ENCODE data around the gene ERP27. TPM values are rescaled to one million over a fixed set of nuclear protein-coding genes. Genes with fewer than 3 reads are reported as not detected.

ERP27 gene
- polyA plus RNA-seq, 1 donor: 0.32 TPM

DNA sequence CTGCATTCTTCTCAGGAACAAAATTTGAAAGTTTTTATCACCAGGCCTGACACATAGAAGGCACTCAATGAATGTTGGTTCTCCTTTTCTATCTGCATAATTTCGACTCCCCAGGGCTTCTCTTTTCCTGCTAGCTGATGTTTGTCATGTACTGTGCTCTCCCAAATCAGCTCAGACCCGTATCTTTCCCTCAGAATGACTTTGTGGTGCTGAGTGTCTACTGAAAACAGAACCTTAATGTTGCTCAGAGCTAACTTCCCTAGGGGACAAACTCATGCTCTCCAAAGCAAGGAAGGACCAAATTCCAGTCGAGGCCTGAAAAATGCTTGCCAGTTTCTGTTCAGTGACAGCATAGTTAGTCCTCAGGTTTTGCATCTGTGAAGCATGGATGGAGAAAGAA lies 21.1 kb upstream of the ERP27 start:
- no peak for DNase-seq

DNA sequence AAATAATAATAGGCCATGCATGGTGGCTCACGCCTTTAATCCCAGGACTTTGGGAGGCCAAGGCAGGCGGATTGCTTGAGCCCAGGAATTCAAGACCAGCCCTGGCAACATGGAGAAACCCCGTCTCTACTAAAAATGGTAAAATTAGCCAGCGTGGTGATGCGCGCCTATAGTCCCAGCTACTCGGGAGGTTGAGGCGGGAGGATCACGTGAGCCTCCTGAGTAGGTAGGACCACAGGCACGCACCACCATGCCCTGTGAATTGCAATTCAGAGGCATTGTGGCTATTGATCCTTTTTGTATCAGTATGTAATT lies 20.7 kb upstream of the ERP27 start:
- DNase-seq: no peak

DNA sequence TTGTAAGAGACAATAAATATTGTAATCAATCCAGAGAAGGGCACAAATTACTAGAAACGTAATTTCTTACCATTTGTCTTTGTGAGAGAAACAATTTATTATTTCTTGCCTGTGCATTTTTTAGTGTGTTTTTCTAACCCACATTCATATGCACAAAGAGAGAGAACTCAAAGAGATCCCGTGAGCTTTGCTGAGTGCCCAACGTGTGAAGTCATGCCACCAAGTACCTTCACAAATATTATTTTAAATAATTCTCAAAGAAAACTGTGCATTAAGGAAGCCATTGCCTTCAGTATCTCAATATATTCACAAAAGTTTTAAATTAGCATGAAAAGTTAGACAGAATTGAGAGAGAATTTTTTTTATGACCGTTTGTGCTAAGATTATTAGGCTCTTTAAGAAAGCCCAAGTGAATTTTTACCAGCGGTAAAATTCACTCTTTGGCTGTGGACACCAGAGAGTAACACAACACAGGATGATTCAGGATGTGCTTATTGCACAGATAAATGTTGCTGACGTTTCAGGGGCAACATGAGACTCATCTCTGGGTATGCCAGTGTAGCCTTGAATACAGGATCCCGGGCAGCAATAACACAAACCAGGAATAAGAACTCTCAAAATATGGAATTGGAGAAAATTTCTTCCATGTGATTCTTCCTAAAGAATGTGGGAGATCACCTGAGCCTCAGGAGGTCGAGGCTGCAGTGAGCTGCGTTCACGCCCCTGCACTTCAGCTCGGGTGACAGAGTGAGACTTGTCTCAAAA lies 20.2 kb upstream of the ERP27 start:
- no peak for DNase-seq

DNA sequence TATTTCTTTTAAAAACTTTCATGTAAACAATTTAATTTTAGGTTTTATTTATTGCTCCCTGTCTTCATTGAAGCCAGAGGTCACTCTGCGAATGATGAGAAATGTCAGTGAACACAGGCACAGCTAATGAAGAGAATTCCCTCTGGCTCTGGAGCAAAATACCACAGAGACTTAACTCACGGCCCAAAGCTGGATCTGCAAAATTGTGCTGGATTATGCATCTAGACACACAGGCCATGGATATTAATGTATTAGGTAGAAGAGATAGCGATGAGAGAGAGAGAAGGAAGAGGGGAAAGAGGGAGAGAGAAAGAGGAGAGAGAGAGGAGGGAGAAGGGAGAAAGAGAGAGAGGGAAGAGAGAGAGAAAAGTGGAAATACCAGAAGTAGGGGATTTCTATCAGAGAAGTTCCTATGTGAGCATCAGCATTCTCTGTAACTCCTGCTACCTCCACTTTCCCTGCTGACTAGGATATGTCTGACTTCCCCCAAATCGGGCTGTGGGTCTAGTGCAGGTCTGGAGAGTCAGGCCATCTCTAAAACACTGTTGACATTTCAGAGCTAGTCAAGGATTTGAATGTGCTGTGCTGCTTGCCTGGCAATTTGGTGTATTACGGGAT lies 19.3 kb upstream of the ERP27 start:
- no peak for DNase-seq

DNA sequence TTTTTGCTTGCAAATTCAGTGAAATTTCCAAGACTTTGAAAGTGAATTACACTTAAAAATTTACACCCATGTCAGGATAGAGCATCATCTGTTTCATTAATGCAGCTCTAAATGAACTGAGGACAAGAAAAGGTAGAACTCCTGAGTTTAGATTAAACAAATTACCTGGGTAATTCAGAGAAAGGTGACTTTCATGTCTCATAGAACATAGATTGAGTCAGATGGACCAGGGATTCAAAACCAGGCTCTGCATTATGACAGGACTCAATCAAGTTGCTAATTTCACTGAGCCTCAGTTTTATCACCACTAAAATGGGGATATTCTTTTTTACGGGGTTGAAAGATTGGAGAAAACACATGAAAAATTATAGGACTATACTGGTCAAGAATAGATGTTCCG lies 18.6 kb upstream of the ERP27 start:
- DNase-seq: no peak

DNA sequence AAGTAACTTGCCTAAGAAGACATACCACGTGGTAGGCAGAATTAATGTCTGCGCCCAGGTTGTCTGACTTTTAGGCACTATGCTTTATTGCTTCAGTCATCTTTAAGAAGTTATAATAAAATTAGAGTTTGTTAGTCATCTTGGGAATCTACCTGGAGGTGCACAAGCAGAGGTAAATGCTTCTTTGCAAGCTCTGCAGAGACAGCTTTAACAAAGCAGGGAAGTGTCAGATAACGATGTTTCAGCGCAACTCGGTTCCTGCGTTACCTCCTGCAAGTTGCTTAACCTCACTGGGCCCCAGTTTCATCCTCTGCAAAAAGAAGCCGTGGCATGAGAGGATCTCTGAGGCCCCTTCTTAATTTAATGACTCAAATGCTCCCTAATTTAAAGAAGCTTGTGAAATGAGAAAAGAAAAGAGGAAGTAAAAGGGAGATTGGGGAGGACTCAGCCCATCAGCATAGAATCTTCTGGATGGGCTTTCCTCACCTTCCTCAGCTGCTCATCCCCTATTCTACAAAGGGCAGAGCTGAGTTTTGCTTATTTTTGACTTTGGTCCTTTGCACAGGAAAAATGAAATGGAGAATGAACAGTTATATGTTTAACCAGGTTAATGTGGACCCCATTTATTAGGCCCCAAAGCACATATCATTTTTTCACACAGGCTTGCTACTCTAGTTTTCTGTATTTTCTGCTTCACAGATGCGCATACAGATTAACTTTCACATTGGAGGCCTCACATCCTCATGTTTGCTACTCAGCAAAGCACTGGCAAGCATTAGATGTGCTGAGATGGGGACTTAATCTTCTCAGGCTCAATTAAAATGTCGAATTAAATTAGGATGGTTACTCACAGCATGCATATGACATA lies 17.9 kb upstream of the ERP27 start:
- DNase-seq: no peak

DNA sequence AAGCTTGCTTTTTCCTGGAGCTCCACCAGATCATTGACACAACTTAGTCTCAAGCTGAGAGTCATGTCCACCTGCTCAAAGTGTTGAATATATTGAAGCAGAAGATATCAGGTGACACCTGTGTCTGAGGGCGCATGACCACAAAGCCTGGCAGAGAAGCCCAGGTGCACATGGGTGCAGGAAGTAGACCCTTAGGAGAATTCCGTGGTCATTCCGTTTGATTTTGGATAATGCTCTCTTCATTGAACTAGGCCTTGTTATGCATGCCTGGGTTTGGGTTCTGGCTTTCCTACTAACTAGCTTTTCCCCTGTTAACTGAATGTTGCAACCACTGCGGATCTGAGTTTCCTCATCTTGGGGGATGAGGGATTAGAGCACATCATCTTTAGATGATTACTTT lies 15.9 kb upstream of the ERP27 start:
- DNase-seq: no peak

DNA sequence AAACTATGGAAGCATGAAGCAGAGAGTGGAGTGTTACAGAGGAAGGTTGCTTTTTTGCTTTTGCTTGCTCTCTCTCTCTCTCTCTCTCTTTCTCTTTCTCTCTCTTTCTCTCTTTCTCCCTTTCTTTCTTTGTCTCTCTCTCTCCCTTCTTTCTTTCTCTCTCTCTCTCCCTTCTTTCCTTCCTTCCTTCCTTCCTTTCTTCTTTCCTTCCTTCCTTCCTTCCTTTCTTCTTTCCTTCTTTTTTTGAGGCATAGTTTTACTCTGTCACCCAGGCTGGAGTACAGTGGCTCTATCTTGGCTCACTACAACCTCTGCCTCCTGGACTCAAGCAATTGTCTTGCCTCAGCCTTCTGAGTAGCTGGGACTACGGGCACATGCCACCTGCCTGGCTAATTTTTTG lies 15.4 kb upstream of the ERP27 start:
- DNase-seq: no peak

DNA sequence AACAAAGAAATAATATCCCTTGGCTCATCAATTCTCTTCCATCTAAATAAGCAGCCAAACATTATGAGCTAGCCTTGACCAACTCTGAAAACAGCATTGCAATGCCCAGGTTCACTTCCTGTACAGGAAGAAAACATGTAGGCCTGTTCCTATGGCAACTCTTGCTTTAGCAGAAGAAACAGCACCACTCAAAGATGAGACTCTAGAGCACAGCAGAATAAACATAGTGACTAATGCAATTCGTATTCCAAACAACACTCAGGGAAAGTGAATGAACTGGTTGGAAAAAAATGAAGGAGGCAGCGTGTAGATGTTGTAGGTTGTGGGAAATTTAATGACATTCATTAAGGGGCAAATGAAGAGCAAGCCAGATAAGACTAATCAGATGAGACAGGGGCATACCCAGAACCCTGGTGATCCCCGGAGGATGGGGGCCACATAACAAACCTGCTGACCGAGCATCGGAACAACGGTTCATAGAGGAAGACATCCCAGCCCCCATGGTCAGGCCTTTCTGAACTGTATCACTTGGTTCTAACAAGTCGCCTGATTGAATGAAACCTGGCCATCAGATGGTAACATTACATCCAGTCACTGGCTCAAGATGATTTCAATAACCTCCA lies 14.1 kb upstream of the ERP27 start:
- DNase-seq: no peak

DNA sequence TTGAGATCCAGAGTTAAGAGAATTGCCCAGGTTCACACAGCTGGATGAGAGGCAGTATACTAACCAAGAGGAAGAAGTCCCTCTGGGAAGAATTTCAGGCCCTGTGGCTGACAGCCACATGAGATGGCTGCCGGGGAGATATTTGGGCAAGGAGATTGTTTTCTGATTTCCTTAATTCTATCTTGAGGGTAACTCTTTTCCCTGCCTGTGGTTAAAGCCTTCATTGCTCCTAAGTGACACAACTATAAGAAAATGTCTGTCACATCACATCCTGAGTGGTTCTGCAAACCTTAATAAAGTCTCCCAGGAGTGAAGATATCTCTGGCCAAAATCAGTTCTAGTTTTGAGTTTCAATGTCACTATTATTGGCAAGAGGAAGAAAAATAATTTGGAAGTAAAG lies 13.5 kb upstream of the ERP27 start:
- DNase-seq: no peak

DNA sequence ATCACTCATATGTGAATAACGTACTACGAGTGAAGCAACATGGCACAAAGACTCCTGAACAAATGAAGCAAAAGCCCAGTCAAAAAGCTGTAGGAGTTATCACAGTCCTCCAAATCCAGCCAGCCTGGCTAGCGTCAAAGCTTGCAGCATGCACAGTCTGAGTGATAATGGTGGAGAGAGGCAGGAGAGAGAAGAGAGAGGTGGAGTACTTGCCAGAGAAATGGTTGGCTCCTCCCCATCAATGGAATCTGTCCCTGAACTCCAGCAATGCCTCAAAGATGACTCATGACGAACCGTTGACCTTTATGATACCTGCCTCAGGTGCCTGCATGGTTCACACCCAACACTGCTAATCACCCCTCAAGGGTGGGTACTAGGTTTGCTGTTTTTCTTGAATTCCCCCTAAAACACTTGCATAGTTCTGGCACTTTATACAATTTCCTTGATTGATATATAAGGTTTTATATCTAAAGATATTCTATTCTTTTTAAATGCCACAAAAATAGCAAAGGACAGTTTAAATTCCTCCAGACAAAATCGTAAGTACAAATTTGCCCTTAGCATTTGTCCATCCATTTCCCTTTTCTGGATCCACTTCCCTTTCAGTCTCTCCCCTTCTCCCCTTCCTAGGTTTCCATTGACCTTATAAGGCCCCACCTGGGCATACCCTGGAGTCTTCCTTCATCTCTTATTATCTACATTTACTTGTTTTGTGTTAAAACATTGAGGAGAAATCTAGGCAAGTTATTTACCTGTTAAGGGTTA lies 12.8 kb upstream of the ERP27 start:
- DNase-seq: no peak

DNA sequence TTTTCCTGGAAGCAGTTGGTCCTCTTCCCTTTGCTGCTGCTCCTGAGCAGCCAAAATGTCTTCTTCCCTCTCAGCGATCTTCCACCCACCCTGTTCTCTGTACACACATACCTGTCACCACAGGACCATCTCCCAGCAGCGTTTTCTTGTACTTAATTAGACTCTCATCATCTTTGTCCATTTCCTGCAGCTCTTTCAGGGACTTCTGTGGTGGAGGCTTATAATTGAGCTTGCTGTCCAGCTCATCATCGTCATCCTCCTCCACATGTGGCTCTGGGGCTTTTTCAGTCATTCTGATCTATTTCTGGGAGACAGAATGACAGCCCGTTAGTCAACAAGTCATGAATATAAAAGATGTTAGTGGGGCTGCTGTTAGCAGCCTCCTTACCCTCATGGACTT lies 12.1 kb upstream of the ERP27 start:
- DNase-seq: no peak

DNA sequence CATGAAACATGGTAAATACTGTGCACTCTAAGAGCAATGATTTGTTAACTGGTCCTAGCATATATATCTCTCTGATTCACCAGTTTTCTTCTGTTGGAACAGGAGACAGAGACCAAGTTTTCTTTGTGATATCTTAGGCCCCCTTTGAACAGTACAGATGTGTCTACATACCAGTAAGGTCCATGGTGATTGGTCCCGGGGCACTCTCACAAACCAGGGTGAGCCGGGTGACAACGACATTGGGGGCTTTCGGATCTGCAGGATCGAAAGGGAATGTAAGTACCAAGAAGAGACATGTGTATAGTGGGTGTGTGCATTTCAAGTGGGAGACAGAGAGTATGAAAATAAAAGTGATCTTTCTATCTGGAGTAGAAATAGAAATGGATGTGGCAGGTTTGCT lies 11.3 kb upstream of the ERP27 start:
- DNase-seq: no peak

DNA sequence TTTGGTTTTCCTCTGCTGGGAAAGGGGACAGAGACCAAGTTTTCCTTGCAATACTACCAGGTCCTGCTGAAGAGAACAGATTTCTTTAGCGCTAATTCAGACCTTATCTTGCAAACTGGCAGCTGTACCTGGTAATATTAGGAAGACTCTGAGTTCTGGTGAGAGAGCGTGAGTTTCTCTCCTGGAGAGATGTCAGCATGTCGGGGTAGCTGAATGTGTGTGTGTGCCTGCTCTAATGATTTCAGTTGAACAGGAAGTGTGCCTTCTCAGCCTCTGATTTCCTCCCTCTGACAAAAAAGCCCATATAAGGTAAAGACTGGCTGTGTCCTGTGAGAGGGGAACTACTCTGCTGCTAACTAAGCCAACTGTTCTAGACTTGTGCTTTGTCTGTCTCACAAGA lies 10.3 kb upstream of the ERP27 start:
- DNase-seq: peak; percentile 45

DNA sequence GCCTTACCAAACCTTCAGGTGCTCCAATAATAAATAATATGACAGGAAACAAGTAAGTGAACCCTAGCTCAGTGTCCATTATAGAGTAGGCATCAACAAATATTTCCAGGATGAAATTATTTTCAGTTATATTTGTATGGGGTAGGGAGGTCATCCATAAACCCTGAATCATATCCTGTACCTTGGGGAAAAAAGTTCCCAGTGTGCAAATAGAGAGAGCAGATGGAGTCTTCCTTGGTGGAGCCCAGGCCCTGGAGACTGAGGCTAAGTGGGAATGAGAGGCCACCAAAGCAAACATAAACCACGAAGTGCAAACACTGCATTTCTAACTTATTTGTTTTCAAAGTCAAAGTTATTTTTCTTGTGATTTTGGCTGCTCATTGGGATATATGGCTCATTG lies 8.5 kb upstream of the ERP27 start:
- DNase-seq: no peak

DNA sequence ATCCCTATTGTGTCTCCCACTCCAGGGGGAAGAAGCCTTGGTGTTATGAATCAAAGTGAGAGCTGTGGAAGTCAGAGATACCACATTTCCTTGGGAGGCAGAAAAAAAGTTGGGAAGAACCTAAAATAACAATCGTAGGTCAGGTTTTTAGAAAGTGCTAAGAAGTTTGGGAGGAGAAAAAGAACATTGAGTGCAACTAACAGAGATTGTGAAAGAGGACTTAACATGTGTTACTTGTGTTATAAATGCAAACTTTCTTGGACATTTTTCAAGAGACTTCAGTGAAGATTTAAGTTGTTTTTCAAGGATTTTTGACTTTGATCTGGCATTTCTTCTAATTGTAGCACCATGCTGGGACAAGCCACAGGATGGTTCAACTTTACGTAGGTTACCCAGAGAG lies 7.8 kb upstream of the ERP27 start:
- DNase-seq: no peak

DNA sequence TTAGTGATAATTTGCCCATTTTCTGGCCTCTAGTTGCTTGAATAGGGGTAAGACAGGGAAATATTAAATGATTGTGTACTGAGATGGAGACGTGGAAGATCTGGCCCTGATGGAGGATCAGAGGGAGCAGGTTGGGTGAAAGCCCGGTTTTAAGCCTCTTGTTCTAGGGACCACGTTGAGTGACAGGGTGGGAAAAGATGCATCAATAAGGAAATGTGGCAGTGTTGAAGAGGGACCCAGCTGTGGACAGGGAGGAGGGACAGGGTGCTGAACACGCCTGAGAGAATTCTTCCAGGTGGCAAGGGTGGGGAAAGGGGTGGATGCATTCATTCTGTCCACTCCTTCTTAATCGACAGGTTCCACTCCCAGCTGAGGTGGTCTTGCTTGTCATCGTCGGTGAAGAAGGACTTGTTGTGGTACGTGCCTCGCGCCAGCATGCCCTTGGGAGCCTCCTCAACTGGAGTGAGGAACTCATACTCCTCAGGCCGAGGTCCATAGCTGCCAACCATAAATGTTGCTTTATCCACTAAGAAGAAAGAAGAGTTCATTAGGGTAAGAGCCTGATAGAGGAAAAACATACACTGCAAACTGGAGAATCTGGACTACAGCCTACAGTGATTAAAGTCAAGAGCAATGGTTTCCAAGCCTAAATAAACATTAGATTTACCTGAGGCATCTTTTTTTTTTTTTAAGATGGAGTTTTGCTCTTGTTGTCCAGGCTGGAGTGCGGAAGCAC lies 4.0 kb upstream of the ERP27 start:
- DNase-seq: no peak

DNA sequence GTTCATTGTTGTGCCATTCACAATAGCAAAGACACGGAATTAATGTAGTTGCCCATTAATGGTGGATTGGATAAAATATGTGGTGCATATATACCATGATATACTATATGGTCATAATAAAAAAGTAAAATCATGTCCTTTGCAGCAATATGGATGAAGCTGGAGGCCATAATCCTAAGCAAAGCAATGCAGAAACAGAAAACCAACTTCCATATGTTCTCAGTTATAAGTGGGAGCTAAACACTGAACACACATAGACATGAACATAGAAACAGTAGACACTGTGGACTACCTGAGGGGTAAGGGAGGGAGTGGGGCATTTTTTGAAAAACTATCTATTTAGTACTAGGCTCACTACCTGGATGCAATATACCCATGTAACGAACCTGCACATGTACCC lies 3.0 kb upstream of the ERP27 start:
- DNase-seq: no peak

DNA sequence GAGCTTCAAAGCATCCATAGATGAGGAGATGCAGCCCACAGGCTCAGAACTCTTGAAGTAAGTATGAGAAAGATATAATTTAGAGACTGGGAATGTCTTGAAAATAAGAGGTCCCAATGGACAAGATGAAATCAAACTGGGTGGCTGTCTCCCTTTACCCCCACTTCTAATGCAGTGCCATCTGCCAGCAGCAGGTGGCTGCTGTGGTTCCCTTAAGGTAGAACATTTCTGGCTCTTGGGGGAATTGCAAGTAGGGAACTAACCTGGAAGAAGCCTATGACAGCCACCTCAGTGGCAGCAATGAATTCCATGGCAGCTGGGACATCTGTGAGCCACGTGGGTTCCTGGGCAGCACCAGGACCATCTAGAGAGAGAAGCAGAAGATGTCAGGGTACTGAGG lies 648 bp downstream of the ERP27 start:
- no peak for DNase-seq

DNA sequence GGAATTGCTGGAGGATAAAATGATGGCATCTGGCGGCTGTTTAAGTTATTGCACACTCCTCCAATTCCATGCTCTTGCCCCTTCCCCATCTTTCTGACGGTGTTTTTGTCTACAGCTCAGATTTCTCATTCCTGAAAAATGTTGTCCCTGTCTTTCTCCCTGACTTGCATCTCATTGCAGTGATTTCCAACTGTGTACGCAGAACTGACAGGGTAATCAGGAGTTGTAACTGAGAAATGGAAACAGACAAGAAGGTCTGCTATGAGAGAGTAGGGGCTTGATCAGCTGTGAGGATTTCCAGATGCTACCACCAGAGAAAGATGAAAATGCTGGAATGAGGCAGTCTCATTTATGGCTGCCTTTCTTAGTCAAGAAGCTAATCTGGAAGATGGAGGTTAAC lies 1.3 kb downstream of the ERP27 start:
- no peak for DNase-seq

DNA sequence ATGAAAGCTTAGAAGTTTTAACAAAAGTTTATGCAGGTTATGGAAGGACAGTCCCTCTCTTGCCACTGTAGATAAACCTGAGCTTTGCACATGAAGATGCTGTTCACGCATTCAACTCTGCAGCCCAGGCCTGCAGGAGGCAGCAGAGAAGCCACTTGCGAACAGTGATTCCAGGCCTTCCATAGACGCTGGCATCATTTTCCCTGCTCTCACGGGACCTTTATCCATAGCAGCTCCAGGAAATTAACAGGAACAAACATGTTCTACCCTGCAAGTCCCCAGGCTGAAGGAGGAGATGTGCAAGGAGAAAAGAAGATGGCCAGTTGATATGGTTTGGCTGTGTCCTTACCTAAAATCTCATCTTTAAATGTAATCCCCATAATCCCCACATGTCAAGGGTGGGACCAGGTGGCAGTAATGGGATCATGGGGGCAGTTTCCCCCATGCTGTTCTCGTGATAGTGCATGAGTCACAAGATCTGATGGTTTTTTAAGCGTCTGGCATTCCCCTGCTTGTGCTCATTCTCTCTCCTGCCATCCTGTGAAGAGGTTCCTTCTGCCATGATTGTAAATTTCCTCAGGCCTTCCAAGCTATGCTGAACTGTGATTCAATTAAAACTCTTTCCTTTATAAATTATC lies 2.0 kb downstream of the ERP27 start:
- DNase-seq: no peak
